Transverse colon (tissue), 4 donors: ENCODE data around the gene F7. TPM values are rescaled to one million over a fixed set of nuclear protein-coding genes. Genes with fewer than 3 reads are reported as not detected.

Experiments
- DNase-seq: peaks from one replicate; pipeline ENCODE4 v3.0.0-alpha.2; 2019
- H3K27ac ChIP-seq, 4 donors: fragments of 200-600 bp; sonication (generic); 2 replicates each; pipeline ENCODE4 v1.5.1; 2016 to 2018; ENCODE audit warnings: inconsistent platforms in 4 of 4
- H3K27me3 ChIP-seq: fragments of 200-600 bp; sonication (generic); 2 replicates; pipeline ENCODE4 v1.5.1; 2017; ENCODE audit warnings: inconsistent platforms
- H3K36me3 ChIP-seq, 4 donors: fragments of 200-600 bp; sonication (generic); 2 replicates each; pipeline ENCODE4 v1.5.1; 2017 to 2019; ENCODE audit warnings: inconsistent platforms in 4 of 4
- H3K4me1 ChIP-seq, 4 donors: fragments of 200-600 bp; sonication (generic); 2 replicates each; pipeline ENCODE4 v1.5.1; 2017 to 2020; ENCODE audit warnings: inconsistent platforms in 4 of 4
- H3K4me3 ChIP-seq, 4 donors: fragments of 200-600 bp; sonication (generic); 1 replicate in 1 of 4; 2 replicates in 3 of 4; pipeline versions ENCODE4 v1.5.1 to v1.6.1; 2017 to 2019; ENCODE audit warnings: inconsistent platforms in 4 of 4
- H3K9me3 ChIP-seq, 2 donors: fragments of 200-600 bp; sonication (generic); 2 replicates each; pipeline ENCODE4 v1.5.1; 2017 to 2019; ENCODE audit warnings: inconsistent platforms in 2 of 2
- EP300 ChIP-seq: sonication (generic); formaldehyde crosslinking; IDR thresholded peaks from one replicate; pipeline ENCODE4 v1.6.1; 2017; ENCODE audit warnings: antibody characterized with exemption, low read depth
- POLR2A ChIP-seq: fragments of 450-650 bp; IDR thresholded peaks from one replicate; pipeline ENCODE4 v1.6.1; 2016; ENCODE audit warnings: antibody characterized with exemption, mild to moderate bottlenecking, moderate library complexity
- POLR2AphosphoS5 ChIP-seq, 3 donors: sonication (generic); formaldehyde crosslinking; IDR thresholded peaks; one replicate each; pipeline ENCODE4 v1.6.1; 2016; ENCODE audit warnings: antibody characterized with exemption in 3 of 3
- WGBS, 2 donors: methylation state at CpG; one replicate each; pipeline ENCODE4 v1.1.5; 2018; ENCODE audit warnings: low coverage in 1 of 2; 5-methylcytosine and 5-hydroxymethylcytosine counted together
- in situ Hi-C, 4 donors: fragments of 200-750 bp; cut with MboI; loops; one replicate each; pipeline versions ENCODE4 v1.15.0 to v1.15.1; 2017; ENCODE audit warnings: low sequenced_read_pairs in 3 of 4, low pct_ligation_motif_present in 1 of 4, low pct_unique_long_range_greater_than_20kb in 1 of 4
- intact Hi-C: fragments of 100-400 bp; cut with DNase I; formaldehyde crosslinking; loops from one replicate; pipeline ENCODE4 v1.15.1; 2023; ENCODE audit warnings: low total_unique reads
- total RNA-seq, 4 donors: library from RNA; depleted of rRNA; stranded (reverse); fragments of >200 nt; gene quantifications; one replicate each; pipeline ENCODE4 v1.1.0, GENCODE V29; 2016
- TF ChIP-seq, protein P1 (sequence below), 5 experiments: fragments of 200-600 bp in 3 of 5; fragments of 450-650 bp in 2 of 5; sonication (generic) in 3 of 5; IDR thresholded peaks; 1 replicate in 2 of 5; 2 replicates in 3 of 5; pipeline ENCODE4 v1.5.1; 2016 to 2017; ENCODE audit warnings: antibody characterized with exemption in 5 of 5, inconsistent platforms in 3 of 5, mild to moderate bottlenecking in 2 of 5, moderate library complexity in 1 of 5

The F7 gene
- total RNA-seq, 4 donors from 2014 or later: not detected

DNA sequence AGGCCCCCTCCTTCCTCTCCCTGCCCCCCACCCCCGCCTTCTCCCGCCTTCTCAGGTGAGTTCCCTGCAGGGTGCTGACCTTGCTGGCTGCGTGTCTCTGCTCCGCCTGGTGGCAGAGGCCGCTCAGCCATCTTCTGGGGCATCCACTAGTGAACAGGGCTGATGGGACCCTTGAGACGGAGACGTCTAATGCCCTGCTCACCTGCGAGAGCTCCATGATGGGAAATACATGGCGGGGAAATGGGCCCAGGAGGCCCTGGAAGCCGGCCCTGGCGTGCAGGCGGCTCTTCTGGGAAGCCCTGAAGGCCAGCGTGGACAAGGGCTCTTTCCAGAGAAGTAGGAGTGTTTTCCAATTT, 15.2 kb upstream of the F7 start:
- intact Hi-C loops (no loop called here), in situ Hi-C loops (no loop called here)
- Histone ChIP-seq H3K9me3 (no peaks in the 10 kb centered on the region), H3K4me1 (no peaks in the 10 kb centered on the region), H3K36me3 (no peaks in the 10 kb centered on the region), H3K27me3 (no peaks in the 10 kb centered on the region), H3K27ac (no peak overlapping the region), H3K4me3 (no peak overlapping the region)
- WGBS, 2 donors: 89% methylated on average over 13 of the region's 13 CpGs; no CpG with 5 or more reads in 1 of the 2 donors
- TF ChIP-seq EP300: no peak
- no peak for TF ChIP-seq POLR2AphosphoS5 (IDR thresholded peaks at IDR 0.05)
- TF ChIP-seq, protein P1, sequence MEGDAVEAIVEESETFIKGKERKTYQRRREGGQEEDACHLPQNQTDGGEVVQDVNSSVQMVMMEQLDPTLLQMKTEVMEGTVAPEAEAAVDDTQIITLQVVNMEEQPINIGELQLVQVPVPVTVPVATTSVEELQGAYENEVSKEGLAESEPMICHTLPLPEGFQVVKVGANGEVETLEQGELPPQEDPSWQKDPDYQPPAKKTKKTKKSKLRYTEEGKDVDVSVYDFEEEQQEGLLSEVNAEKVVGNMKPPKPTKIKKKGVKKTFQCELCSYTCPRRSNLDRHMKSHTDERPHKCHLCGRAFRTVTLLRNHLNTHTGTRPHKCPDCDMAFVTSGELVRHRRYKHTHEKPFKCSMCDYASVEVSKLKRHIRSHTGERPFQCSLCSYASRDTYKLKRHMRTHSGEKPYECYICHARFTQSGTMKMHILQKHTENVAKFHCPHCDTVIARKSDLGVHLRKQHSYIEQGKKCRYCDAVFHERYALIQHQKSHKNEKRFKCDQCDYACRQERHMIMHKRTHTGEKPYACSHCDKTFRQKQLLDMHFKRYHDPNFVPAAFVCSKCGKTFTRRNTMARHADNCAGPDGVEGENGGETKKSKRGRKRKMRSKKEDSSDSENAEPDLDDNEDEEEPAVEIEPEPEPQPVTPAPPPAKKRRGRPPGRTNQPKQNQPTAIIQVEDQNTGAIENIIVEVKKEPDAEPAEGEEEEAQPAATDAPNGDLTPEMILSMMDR (IDR thresholded peaks at IDR 0.05): no peak
- no peak for TF ChIP-seq POLR2A
- DNase-seq: no peak

DNA sequence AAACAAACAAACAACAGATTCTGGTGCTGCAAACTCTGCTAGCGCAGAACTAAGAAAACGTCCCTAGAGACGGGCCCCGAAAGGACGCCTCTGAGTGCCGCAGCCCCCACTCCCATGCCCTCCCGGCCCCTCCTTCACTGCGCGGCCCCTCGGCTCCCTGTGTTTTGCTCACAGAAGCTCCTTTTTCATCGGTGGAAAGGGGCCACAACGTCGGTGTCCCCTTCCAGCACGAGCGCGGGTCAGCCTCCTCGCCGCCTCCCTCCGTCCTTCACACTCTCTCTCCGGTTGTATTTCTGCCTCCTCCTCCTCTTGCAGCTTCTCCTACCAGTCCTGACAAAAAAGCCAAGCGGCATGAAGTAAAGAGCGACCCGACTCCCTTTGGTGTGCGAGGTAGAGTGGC, 14.8 kb upstream of the F7 start:
- H3K27ac ChIP-seq: no peak overlapping the region
- H3K36me3 ChIP-seq: no peaks in the 10 kb centered on the region
- DNase-seq: no peak
- H3K27me3 ChIP-seq: no peaks in the 10 kb centered on the region
- no peaks in the 10 kb centered on the region for H3K9me3 ChIP-seq
- TF ChIP-seq EP300 (no peak), POLR2AphosphoS5 (IDR thresholded peaks at IDR 0.05) (no peak), POLR2A (no peak)
- TF ChIP-seq, protein P1 (IDR thresholded peaks at IDR 0.05): no peak
- WGBS, 2 donors: 92 to 93% methylated on average over 9 to 24 of the region's 24 CpGs
- H3K4me1 ChIP-seq: no peaks in the 10 kb centered on the region
- H3K4me3 ChIP-seq: no peak overlapping the region
- in situ Hi-C loops: no loop called here
- intact Hi-C loops: no loop called here

GRCh38 chr13:113091211-113091771, 14.3 kb upstream of the F7 start:
- no peaks in the 10 kb centered on the region for H3K36me3 ChIP-seq
- no peak overlapping the region for H3K4me3 ChIP-seq
- TF ChIP-seq, protein P1 (IDR thresholded peaks at IDR 0.05): no peak
- TF ChIP-seq POLR2AphosphoS5 (IDR thresholded peaks at IDR 0.05) (no peak), EP300 (no peak), POLR2A (no peak)
- no peaks in the 10 kb centered on the region for H3K27me3 ChIP-seq
- H3K27ac ChIP-seq: no peak overlapping the region
- intact Hi-C loops (no loop called here), in situ Hi-C loops (no loop called here)
- no peaks in the 10 kb centered on the region for H3K9me3 ChIP-seq
- WGBS, 2 donors: 88 to 98% methylated on average over 8 to 30 of the region's 30 CpGs
- H3K4me1 ChIP-seq: no peaks in the 10 kb centered on the region
- no peak for DNase-seq

DNA sequence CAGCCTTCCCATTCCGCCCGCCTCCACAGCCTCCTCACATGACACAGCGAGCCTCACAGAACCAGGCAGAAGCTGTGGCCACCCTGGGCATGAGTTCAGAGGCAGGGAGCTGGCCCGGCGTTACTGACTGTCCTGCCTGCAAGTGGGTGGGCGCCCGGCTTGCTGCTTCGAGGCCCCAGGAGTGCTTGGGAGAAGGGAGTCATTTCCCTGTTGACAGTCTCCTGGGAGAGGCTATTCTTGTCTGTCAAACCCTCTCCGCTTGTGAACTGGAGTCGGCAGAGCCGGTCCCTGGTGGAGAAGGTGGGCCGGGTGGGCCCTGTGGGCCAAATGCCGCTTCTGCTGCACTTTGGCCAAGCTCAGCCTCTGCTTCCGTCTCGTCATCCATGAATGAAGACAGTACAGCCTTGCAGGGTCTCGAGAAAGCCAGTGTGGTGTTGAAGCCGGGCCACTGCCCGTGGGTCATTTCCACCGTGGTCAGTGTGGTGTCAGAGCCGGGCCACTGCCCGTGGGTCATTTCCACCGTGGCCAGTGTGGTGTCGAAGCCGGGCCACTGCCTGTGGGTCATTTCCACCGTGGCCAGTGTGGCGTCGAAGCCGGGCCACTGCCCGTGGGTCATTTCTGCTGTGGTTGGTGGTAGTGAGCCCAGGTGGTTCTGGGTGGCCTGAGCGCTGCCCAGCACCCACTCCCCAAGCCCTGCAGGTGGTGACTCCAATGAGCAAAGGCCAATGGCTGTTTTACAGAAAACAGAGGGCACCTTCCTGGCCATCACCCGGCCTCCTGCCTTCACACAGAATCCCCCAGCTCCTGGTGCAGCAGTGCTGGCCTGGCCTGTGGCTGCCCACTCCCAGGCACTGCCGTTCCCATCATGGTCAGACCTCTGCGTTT, 13.5 kb upstream of the F7 start:
- no peak overlapping the region for H3K27ac ChIP-seq
- H3K9me3 ChIP-seq: no peaks in the 10 kb centered on the region
- no peak overlapping the region for H3K4me3 ChIP-seq
- TF ChIP-seq EP300 (no peak), POLR2AphosphoS5 (IDR thresholded peaks at IDR 0.05) (no peak), POLR2A (no peak)
- TF ChIP-seq, protein P1 (IDR thresholded peaks at IDR 0.05): no peak
- DNase-seq: no peak
- intact Hi-C loops (no loop called here), in situ Hi-C loops (no loop called here)
- H3K36me3 ChIP-seq: no peaks in the 10 kb centered on the region
- no peaks in the 10 kb centered on the region for H3K4me1 ChIP-seq
- H3K27me3 ChIP-seq: no peaks in the 10 kb centered on the region
- 60 to 86% methylated on average over 1 to 33 of the region's 33 CpGs for WGBS, 2 donors
